GM10847 (cell line): ENCODE measurements around the gene PLCB4.

Source experiments
- POLR2A ChIP-seq: IDR thresholded peaks from 2 replicates; pipeline ENCODE4 v1.6.1; 2011; ENCODE audit not compliant: insufficient read length; ENCODE audit errors: extremely low read depth

The PLCB4 gene

GRCh38 chr20:9068841-9069663, at the start of gene PLCB4:
PLCB4 (plus strand) TSS chr20:9069087; CDS start chr20:9307815, 238,728 bp downstream.
- no peak for TF ChIP-seq POLR2A

GRCh38 chr20:9019833-9020232, 49.1 kb upstream of the PLCB4 start:
- no peak for TF ChIP-seq POLR2A

GRCh38 chr20:9021216-9021615, 47.7 kb upstream of the PLCB4 start:
- TF ChIP-seq POLR2A: no peak

GRCh38 chr20:9021699-9022098, 47.2 kb upstream of the PLCB4 start:
- TF ChIP-seq POLR2A: no peak

GRCh38 chr20:9022376-9022775, 46.5 kb upstream of the PLCB4 start:
- TF ChIP-seq POLR2A: no peak

GRCh38 chr20:9024606-9025005, 44.3 kb upstream of the PLCB4 start:
- no peak for TF ChIP-seq POLR2A

- TF ChIP-seq POLR2A: no peak
These were observed 43.9 kb upstream of the PLCB4 start for GRCh38 chr20:9025011-9025410.

- no peak for TF ChIP-seq POLR2A
These were observed 43.2 kb upstream of the PLCB4 start for GRCh38 chr20:9025643-9026042.

GRCh38 chr20:9027626-9028025, 41.3 kb upstream of the PLCB4 start:
- no peak for TF ChIP-seq POLR2A

GRCh38 chr20:9028419-9028818, 40.5 kb upstream of the PLCB4 start:
- no peak for TF ChIP-seq POLR2A

- TF ChIP-seq POLR2A: no peak
These were observed 36.9 kb upstream of the PLCB4 start for GRCh38 chr20:9031991-9032390.

GRCh38 chr20:9032758-9033157, 36.1 kb upstream of the PLCB4 start:
- no peak for TF ChIP-seq POLR2A

- no peak for TF ChIP-seq POLR2A
These were observed 33.8 kb upstream of the PLCB4 start for GRCh38 chr20:9035126-9035525.

- no peak for TF ChIP-seq POLR2A
These were observed 32.3 kb upstream of the PLCB4 start for GRCh38 chr20:9036593-9036992.

- no peak for TF ChIP-seq POLR2A
These were observed 29.9 kb upstream of the PLCB4 start for GRCh38 chr20:9038791-9039535.

GRCh38 chr20:9040863-9041524, 27.9 kb upstream of the PLCB4 start:
- no peak for TF ChIP-seq POLR2A
